ENCODE results near the gene TMEM132C.

Gene TMEM132C

GRCh38 chr12:128471491-128471890 is 204.5 kb downstream of the TMEM132C start:
- TF ChIP-seq SIN3A (IDR thresholded peaks at IDR 0.05; ENCODE audit: borderline replicate concordance, insufficient read depth, low read length): no peak
- TF ChIP-seq REST (IDR thresholded peaks at IDR 0.05; ENCODE audit: insufficient read depth in 1 of 2, low read depth in 2 of 2, low read length in 2 of 2): no peak
- no peak for TF ChIP-seq POLR2AphosphoS5 (IDR thresholded peaks at IDR 0.05; ENCODE audit: low read depth, low read length)
- TF ChIP-seq TAF1 (IDR thresholded peaks at IDR 0.05; ENCODE audit: borderline replicate concordance, insufficient read depth, low read length): no peak
- TF ChIP-seq FOXP2 (optimal IDR thresholded peaks at IDR 0.05; ENCODE audit: borderline replicate concordance, extremely low read depth, extremely low read length, insufficient read depth): no peak

GRCh38 chr12:128474916-128475315 is 207.9 kb downstream of the TMEM132C start:
- TF ChIP-seq SIN3A (IDR thresholded peaks at IDR 0.05; ENCODE audit: borderline replicate concordance, insufficient read depth, low read length): no peak
- no peak for TF ChIP-seq REST (IDR thresholded peaks at IDR 0.05; ENCODE audit: insufficient read depth in 1 of 2, low read depth in 2 of 2, low read length in 2 of 2)
- no peak for TF ChIP-seq FOXP2 (optimal IDR thresholded peaks at IDR 0.05; ENCODE audit: borderline replicate concordance, extremely low read depth, extremely low read length, insufficient read depth)
- no peak for TF ChIP-seq POLR2AphosphoS5 (IDR thresholded peaks at IDR 0.05; ENCODE audit: low read depth, low read length)
- TF ChIP-seq TAF1 (IDR thresholded peaks at IDR 0.05; ENCODE audit: borderline replicate concordance, insufficient read depth, low read length): no peak

- TF ChIP-seq FOXP2 (optimal IDR thresholded peaks at IDR 0.05; ENCODE audit: borderline replicate concordance, extremely low read depth, extremely low read length, insufficient read depth) (no peak), SIN3A (IDR thresholded peaks at IDR 0.05; ENCODE audit: borderline replicate concordance, insufficient read depth, low read length) (no peak), POLR2AphosphoS5 (IDR thresholded peaks at IDR 0.05; ENCODE audit: low read depth, low read length) (no peak), TAF1 (IDR thresholded peaks at IDR 0.05; ENCODE audit: borderline replicate concordance, insufficient read depth, low read length) (no peak), REST (IDR thresholded peaks at IDR 0.05; ENCODE audit: insufficient read depth in 1 of 2, low read depth in 2 of 2, low read length in 2 of 2) (no peak)
Observed at GRCh38 chr12:128476266-128476665, 209.3 kb downstream of the TMEM132C start.

- TF ChIP-seq SIN3A (IDR thresholded peaks at IDR 0.05; ENCODE audit: borderline replicate concordance, insufficient read depth, low read length): no peak
- TF ChIP-seq TAF1 (IDR thresholded peaks at IDR 0.05; ENCODE audit: borderline replicate concordance, insufficient read depth, low read length): no peak
- no peak for TF ChIP-seq REST (IDR thresholded peaks at IDR 0.05; ENCODE audit: insufficient read depth in 1 of 2, low read depth in 2 of 2, low read length in 2 of 2)
- no peak for TF ChIP-seq FOXP2 (optimal IDR thresholded peaks at IDR 0.05; ENCODE audit: borderline replicate concordance, extremely low read depth, extremely low read length, insufficient read depth)
- TF ChIP-seq POLR2AphosphoS5 (IDR thresholded peaks at IDR 0.05; ENCODE audit: low read depth, low read length): no peak
Observed at GRCh38 chr12:128483526-128484255, 216.7 kb downstream of the TMEM132C start.
